ENCODE measurements around the gene ZNF507. TPM values are rescaled to one million over a fixed set of nuclear protein-coding genes. Genes with fewer than 3 reads are reported as not detected.
A peak's percentile ranks its signal among the peaks of the same experiment; 100 is the strongest.

The ZNF507 gene
- total and polyA plus RNA-seq, 12 donors = 4.3 to 23.2 (median 14.7) TPM

DNA sequence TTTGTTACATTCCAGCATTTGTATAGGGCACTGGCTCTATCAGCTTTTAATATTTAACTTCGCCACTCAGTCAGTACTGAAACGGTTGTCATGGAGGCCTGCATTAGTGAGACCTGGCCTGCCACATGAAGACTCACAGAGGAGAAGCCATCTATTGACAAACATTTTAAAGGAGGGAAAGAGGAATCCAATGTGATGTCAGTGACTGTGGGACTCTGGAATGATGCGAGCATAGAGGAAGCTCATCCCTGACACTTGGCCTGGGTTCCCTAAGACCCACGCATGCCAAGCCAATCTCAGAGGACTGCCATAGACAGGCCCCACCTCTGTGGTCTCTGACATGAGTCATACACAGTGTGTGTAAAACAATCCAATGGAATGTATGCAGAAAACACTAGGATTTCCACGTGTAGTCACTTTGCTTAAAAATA is 52.3 kb downstream of the ZNF507 start:
- Histone ChIP-seq H3K4me3 (no peak overlapping the region), H3K27me3 (no peaks in the 10 kb centered on the region), H3K36me3 (replicated peaks in 1 of 2) (no peaks in the 10 kb centered on the region), H3K4me1 (replicated peaks in 1 of 2) (no peaks in the 10 kb centered on the region), H3K9me3 (replicated peaks in 1 of 3) (no peaks in the 10 kb centered on the region), H3K27ac (no peak overlapping the region)
- WGBS, 4 donors = 73 to 88% (median 79%) methylated on average over 5 of the region's 5 CpGs
- intact Hi-C loops (cut with DNase I) = no loop called here
- no peak for DNase-seq
- TF ChIP-seq, protein P1, sequence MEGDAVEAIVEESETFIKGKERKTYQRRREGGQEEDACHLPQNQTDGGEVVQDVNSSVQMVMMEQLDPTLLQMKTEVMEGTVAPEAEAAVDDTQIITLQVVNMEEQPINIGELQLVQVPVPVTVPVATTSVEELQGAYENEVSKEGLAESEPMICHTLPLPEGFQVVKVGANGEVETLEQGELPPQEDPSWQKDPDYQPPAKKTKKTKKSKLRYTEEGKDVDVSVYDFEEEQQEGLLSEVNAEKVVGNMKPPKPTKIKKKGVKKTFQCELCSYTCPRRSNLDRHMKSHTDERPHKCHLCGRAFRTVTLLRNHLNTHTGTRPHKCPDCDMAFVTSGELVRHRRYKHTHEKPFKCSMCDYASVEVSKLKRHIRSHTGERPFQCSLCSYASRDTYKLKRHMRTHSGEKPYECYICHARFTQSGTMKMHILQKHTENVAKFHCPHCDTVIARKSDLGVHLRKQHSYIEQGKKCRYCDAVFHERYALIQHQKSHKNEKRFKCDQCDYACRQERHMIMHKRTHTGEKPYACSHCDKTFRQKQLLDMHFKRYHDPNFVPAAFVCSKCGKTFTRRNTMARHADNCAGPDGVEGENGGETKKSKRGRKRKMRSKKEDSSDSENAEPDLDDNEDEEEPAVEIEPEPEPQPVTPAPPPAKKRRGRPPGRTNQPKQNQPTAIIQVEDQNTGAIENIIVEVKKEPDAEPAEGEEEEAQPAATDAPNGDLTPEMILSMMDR (IDR thresholded peaks at IDR 0.05) = no peak
- no peak for TF ChIP-seq POLR2A (IDR thresholded peaks at IDR 0.05)

DNA sequence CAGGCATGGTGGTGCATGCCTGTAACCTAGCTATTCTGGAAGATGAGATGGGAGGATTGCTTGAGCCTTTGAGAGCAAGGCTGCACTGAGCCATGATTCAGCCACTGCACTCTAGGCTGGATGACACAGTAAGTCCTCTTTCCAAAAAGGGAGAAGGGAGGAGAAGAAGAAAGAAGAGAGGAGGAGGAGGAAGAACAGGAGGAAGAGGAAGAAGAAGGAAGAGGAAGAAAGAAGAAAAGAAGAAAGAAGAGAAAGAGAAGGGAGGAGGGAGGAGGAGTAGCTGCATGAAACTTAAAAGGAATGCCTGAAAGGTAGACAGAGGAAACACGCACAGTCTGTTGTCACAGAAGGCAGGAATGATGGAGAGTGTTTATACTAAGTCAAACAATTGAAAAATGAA is 56.6 kb downstream of the ZNF507 start:
- Histone ChIP-seq H3K9me3 (replicated peaks in 1 of 3) (no peaks in the 10 kb centered on the region), H3K4me3 (no peak overlapping the region), H3K4me1 (replicated peaks in 1 of 2) (peaks cover 6 to 22% of the 10 kb centered on the region in 2 donors), H3K27ac (no peak overlapping the region), H3K36me3 (replicated peaks in 1 of 2) (no peaks in the 10 kb centered on the region), H3K27me3 (no peaks in the 10 kb centered on the region)
- intact Hi-C loops (cut with DNase I) = no loop called here
- 88 to 100% (median 92%) methylated on average over 1 of the region's 1 CpG for WGBS, 4 donors
- TF ChIP-seq, protein P1 (IDR thresholded peaks at IDR 0.05) = no peak
- no peak for TF ChIP-seq POLR2A (IDR thresholded peaks at IDR 0.05)
- no peak for DNase-seq

DNA sequence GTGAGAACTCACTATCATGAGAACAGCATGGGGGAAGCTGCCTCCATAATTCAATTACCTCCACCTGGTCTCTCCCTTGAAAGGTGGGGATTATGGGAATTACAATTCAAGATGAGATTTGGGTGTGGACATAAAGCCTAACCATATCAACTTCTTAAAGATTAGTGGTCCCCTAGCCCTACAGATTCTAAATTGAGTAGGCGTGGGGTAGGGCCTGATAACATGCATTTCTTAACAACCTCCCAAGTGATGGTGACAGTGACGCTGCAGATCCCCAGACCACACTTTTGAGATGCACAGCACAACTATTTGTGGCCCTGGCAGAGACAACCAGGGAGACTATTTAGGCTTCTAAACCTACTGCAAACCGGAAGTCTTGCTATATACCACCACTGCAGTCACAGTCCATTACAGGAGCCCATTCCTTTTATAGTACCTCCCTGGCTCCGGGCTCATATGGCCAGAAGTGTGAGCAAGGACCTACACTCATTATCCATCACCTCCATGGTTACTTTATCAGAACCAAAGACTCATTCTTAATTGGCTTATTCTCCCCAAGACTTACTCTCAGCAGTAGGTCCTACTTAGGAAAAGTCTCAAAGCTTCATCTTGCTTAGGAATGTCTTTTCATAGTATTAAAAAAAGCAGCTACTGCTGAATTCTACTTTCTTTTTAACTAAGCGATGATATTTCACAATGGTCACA is 58.0 kb downstream of the ZNF507 start:
- H3K9me3 ChIP-seq (replicated peaks in 1 of 3) = no peaks in the 10 kb centered on the region
- no peak overlapping the region for H3K27ac ChIP-seq
- DNase-seq = no peak
- H3K36me3 ChIP-seq (replicated peaks in 1 of 2) = no peaks in the 10 kb centered on the region
- WGBS, 4 donors = 91 to 94% (median 92%) methylated on average over 5 of the region's 5 CpGs
- H3K4me3 ChIP-seq = no peak overlapping the region
- intact Hi-C loops (cut with DNase I) = no loop called here
- TF ChIP-seq POLR2A (IDR thresholded peaks at IDR 0.05) = no peak
- TF ChIP-seq, protein P1 (IDR thresholded peaks at IDR 0.05) = no peak
- no peaks in the 10 kb centered on the region for H3K27me3 ChIP-seq
- peaks cover 6 to 22% of the 10 kb centered on the region in 2 donors for H3K4me1 ChIP-seq (replicated peaks in 1 of 2)

DNA sequence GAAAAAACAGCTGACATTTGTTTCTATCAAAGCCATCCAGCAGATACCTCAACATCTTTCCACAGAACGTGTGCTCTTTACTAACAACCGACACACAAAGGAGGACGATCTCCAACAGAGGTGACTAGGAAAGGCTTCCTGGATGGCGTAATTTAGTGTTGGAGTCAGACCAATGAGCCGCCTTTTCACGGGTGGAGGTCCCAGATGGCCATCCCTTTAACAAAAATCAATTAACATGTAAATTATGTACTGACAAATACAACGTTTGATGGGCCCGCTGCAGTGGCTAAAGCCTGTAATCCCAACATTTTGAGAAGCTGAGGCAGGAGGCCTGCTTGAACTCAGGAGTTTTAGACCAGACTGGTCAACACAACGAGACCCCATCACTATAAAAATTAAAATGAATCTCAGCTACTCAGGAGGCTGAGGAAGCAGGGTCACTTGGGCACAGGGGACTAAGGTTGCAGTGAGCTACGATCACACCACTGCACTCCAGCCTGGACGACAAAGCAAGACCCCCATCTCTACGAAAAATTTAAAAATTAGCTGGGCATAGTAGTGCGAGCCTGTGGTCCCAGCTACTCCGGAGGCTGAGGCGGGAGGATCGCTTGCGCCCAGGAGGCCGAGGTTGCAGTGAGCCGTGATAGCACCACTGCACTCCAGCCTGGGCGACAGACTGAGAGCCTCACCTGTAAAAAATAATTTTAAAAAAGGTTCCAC is 59.0 kb downstream of the ZNF507 start:
- H3K9me3 ChIP-seq (replicated peaks in 1 of 3) = no peaks in the 10 kb centered on the region
- H3K27me3 ChIP-seq = no peaks in the 10 kb centered on the region
- peaks cover 6 to 22% of the 10 kb centered on the region in 2 donors for H3K4me1 ChIP-seq (replicated peaks in 1 of 2)
- no peak for DNase-seq
- intact Hi-C loops (cut with DNase I) = no loop called here
- peak overlapping the region in 2 of 4 donors; percentile 80 to 99 for H3K4me3 ChIP-seq
- TF ChIP-seq, protein P1 (IDR thresholded peaks at IDR 0.05) = no peak
- no peak for TF ChIP-seq POLR2A (IDR thresholded peaks at IDR 0.05)
- WGBS, 4 donors = 64 to 72% (median 69%) methylated on average over 20 of the region's 20 CpGs
- H3K27ac ChIP-seq = peak overlapping the region; percentile 84 to 98 (median 95)
- peaks cover 0 to 3% of the 10 kb centered on the region in 2 donors for H3K36me3 ChIP-seq (replicated peaks in 1 of 2)
